Measurements from ENCODE around the gene ANKRD60.
A peak's percentile ranks its signal among the peaks of the same experiment; 100 is the strongest.

ANKRD60 gene

GRCh38 chr20:58198901-58199355, 29.5 kb downstream of the ANKRD60 start:
- TF ChIP-seq CTCF (conservative IDR thresholded peaks at IDR 0.05) (no peak), ZFX (IDR thresholded peaks at IDR 0.05) (no peak)
- H3K27ac ChIP-seq = no peak overlapping the region

GRCh38 chr20:58198384-58198783, 30.1 kb downstream of the ANKRD60 start:
- no peak overlapping the region for H3K27ac ChIP-seq
- TF ChIP-seq CTCF (conservative IDR thresholded peaks at IDR 0.05) = no peak
- no peak for TF ChIP-seq ZFX (IDR thresholded peaks at IDR 0.05)

- no peak overlapping the region for H3K27ac ChIP-seq
- TF ChIP-seq CTCF (conservative IDR thresholded peaks at IDR 0.05) (no peak), ZFX (IDR thresholded peaks at IDR 0.05) (no peak)
These were observed 31.3 kb downstream of the ANKRD60 start for GRCh38 chr20:58197185-58197469.

GRCh38 chr20:58196402-58197184, 31.9 kb downstream of the ANKRD60 start:
- H3K27ac ChIP-seq = no peak overlapping the region
- TF ChIP-seq ZFX (IDR thresholded peaks at IDR 0.05) (no peak), CTCF (conservative IDR thresholded peaks at IDR 0.05) (no peak)

GRCh38 chr20:58195047-58195446, 33.4 kb downstream of the ANKRD60 start:
- TF ChIP-seq CTCF (conservative IDR thresholded peaks at IDR 0.05) (no peak), ZFX (IDR thresholded peaks at IDR 0.05) (no peak)

GRCh38 chr20:58194175-58194791, 34.2 kb downstream of the ANKRD60 start:
- no peak overlapping the region for H3K27ac ChIP-seq
- no peak for TF ChIP-seq CTCF (conservative IDR thresholded peaks at IDR 0.05)
- no peak for TF ChIP-seq ZFX (IDR thresholded peaks at IDR 0.05)

More at GRCh38 chr20:58195047-58195446, 33.4 kb downstream of the ANKRD60 start:
- H3K27ac ChIP-seq = no peak overlapping the region

- no peak for TF ChIP-seq ZFX (IDR thresholded peaks at IDR 0.05)
- TF ChIP-seq CTCF (conservative IDR thresholded peaks at IDR 0.05) = peak; percentile 82
- no peak overlapping the region for H3K27ac ChIP-seq
These were observed 35.9 kb downstream of the ANKRD60 start for GRCh38 chr20:58192567-58192966.

Measured in C4-2B (cell line).